H1 (cell line): Measurements from ENCODE around the gene PHLDA2. TPM values are rescaled to one million over a fixed set of nuclear protein-coding genes. Genes with fewer than 3 reads are reported as not detected.

Experiments used
- ASH2L ChIP-seq: fragments of 200-600, 300-600 bp; sonication (generic); IDR thresholded peaks from one replicate; pipeline ENCODE4 v1.7.1; 2017; ENCODE audit warnings: low read length
- ATF3 ChIP-seq: IDR thresholded peaks from 2 replicates; pipeline ENCODE4 v1.6.1; 2011; ENCODE audit warnings: low read depth, mild to moderate bottlenecking, low read length; ENCODE audit not compliant: insufficient read depth
- BACH1 ChIP-seq: IDR thresholded peaks from 2 replicates; pipeline ENCODE4 v1.6.1; 2012; ENCODE audit warnings: low read length, improper control_type of control experiment
- BCL11A ChIP-seq, 2 experiments: IDR thresholded peaks; one replicate each; pipeline ENCODE4 v1.6.1; 2011; ENCODE audit warnings: low read depth in 2 of 2, low read length in 2 of 2, mild to moderate bottlenecking in 2 of 2
- CBX8 ChIP-seq: fragments of 300-800, 300-1000 bp; sonication (generic); IDR thresholded peaks from 2 replicates; pipeline ENCODE4 v1.7.1; 2016; ENCODE audit warnings: low read depth, low read length, borderline replicate concordance
- CHD1 ChIP-seq: IDR thresholded peaks from 2 replicates; pipeline ENCODE4 v1.6.1; 2012; ENCODE audit warnings: low read depth, low read length, improper control_type of control experiment
- CHD2 ChIP-seq: IDR thresholded peaks from 2 replicates; pipeline ENCODE4 v1.6.1; 2012; ENCODE audit warnings: low read length, improper control_type of control experiment
- GABPA ChIP-seq: IDR thresholded peaks from 2 replicates; pipeline ENCODE4 v1.6.1; 2011; ENCODE audit warnings: mild to moderate bottlenecking, low read length, moderate library complexity, borderline replicate concordance; ENCODE audit not compliant: insufficient read depth
- JUN ChIP-seq: IDR thresholded peaks from 2 replicates; pipeline ENCODE4 v1.6.1; 2011; ENCODE audit warnings: low read depth, mild to moderate bottlenecking, improper control_type of control experiment, low read length
- RAD21 ChIP-seq, 2 experiments: IDR thresholded peaks in 1 of 2; conservative IDR thresholded peaks in 1 of 2; 2 replicates each; pipeline ENCODE4 v1.6.1; 2011; ENCODE audit warnings: low read depth in 2 of 2, low read length in 2 of 2, improper control_type of control experiment in 1 of 2, inconsistent platforms in 1 of 2, mild to moderate bottlenecking in 1 of 2, moderate library complexity in 1 of 2
- RNF2 ChIP-seq: fragments of 200-900, 300-1000 bp; sonication (generic); IDR thresholded peaks from 2 replicates; pipeline ENCODE4 v1.7.1; 2016; ENCODE audit warnings: borderline replicate concordance, low read depth, mild to moderate bottlenecking, antibody characterized with exemption, low read length; ENCODE audit not compliant: poor library complexity, severe bottlenecking; ENCODE audit errors: missing control alignments
- RXRA ChIP-seq: IDR thresholded peaks from 2 replicates; pipeline ENCODE4 v1.6.1; 2011; ENCODE audit warnings: low read depth, mild to moderate bottlenecking, low read length, moderate library complexity; ENCODE audit not compliant: insufficient read depth
- SP1 ChIP-seq: IDR thresholded peaks from 2 replicates; pipeline ENCODE4 v1.6.1; 2011; ENCODE audit warnings: low read depth, low read length
- SRF ChIP-seq: IDR thresholded peaks from 2 replicates; pipeline ENCODE4 v1.6.1; 2011; ENCODE audit warnings: mild to moderate bottlenecking, low read depth, low read length, moderate library complexity
- SUZ12 ChIP-seq: fragments of 200-600 bp; sonication (generic); IDR thresholded peaks from 2 replicates; pipeline ENCODE4 v1.6.1; 2012; ENCODE audit warnings: mild to moderate bottlenecking, inconsistent platforms, low read length, moderate library complexity, mixed read lengths
- TAF1 ChIP-seq: IDR thresholded peaks from 2 replicates; pipeline ENCODE4 v1.6.1; 2011; ENCODE audit warnings: mild to moderate bottlenecking, low read depth, low read length
- TAF7 ChIP-seq: optimal IDR thresholded peaks from 2 replicates; pipeline ENCODE3; 2011; ENCODE audit warnings: low read depth, mild to moderate bottlenecking, inconsistent platforms, low read length, moderate library complexity, borderline replicate concordance
- TBP ChIP-seq: IDR thresholded peaks from 2 replicates; pipeline ENCODE4 v1.6.1; 2011; ENCODE audit warnings: low read depth, low read length, improper control_type of control experiment
- TCF12 ChIP-seq: IDR thresholded peaks from 2 replicates; pipeline ENCODE4 v1.6.1; 2011; ENCODE audit warnings: low read depth, mild to moderate bottlenecking, low read length
- polyA plus RNA-seq, 7 experiments: library from polyadenylated mRNA; depleted of rRNA in 3 of 7; stranded (reverse) in 5 of 7; unstranded in 2 of 7; fragments of >200 nt in 5 of 7; fragments of 200-250 nt in 2 of 7; gene quantifications; 1 replicate in 5 of 7; 2 replicates in 1 of 7; 4 replicates in 1 of 7; pipeline versions ENCODE4 v1.2.1 to v1.2.3, GENCODE V29; 2011 to 2013; ENCODE audit warnings: missing spikeins in 2 of 7, mixed read lengths in 2 of 7
- total RNA-seq: library from RNA; stranded (reverse); fragmentation: NEBNext Ultra II Directional; extraction: Animal tissue kit (Norgen Biotek cat#: 25700); gene quantifications from 2 replicates; pipeline ENCODE4 v1.2.1, GENCODE V29; 2021
- TF ChIP-seq, protein P1 (sequence below), 3 experiments: IDR thresholded peaks; 1 replicate in 2 of 3; 2 replicates in 1 of 3; pipeline versions ENCODE4 v1.5.1 to v1.6.1; 2011; ENCODE audit warnings: low read length in 3 of 3, mild to moderate bottlenecking in 3 of 3, inconsistent platforms in 2 of 3, low read depth in 1 of 3, moderate library complexity in 1 of 3; ENCODE audit not compliant: insufficient read depth in 1 of 3; ENCODE audit errors: control extremely low read depth in 1 of 3

Gene PHLDA2
- total and polyA plus RNA-seq, 2 of the 8 experiments (the other 6 are each of a cell fraction or from before 2014, with no cell fraction given), result 5.2 to 7.6 TPM

DNA sequence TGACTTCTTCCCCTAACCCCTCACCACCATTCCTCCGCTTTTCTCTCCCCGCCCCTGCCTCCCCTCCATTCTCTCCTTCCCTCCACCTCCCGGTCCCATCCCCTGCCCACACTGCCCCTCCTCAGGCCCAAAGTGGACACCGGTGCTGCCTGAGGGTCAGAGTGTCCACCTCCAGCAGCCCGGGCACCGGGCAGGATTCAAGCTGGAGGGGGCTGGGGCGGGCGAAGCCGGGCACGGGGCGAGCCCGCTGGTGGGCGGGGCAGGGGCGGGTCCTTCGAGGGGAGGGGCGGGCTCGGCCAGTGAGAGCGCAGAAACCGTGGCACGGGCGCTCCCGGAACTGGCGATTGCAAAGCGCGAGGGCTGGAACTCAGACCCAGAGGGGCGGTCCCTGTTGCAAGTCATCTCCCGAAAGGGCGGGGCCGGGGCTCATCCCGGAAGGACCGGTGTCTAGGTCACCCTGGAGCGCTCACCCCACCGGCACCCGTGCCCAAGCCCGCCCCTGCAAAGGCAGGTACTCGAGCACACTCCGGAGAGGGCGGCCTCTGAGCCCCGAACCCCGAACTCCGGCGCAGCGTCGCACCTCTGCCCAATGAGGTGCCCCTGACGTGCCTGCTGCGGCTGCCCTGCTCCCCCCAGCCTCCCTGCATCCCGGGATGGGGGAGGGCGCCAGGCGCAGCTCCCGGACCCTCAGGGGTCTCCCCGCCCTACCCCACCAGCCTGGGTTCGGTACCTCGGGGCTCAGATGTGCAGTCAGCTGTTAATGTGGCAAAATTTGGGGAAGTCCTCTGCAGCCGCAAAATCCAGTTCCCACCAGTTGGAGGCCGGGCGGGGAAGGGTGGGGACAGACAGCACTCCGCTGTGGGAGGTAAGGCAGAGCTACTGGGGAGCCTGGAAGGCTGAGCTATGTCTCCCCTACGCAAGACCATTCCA lies 27.1 kb downstream of the PHLDA2 start (continued):
- TF ChIP-seq CHD1, result no peak
- TF ChIP-seq TBP, result no peak
- TF ChIP-seq, protein P1, sequence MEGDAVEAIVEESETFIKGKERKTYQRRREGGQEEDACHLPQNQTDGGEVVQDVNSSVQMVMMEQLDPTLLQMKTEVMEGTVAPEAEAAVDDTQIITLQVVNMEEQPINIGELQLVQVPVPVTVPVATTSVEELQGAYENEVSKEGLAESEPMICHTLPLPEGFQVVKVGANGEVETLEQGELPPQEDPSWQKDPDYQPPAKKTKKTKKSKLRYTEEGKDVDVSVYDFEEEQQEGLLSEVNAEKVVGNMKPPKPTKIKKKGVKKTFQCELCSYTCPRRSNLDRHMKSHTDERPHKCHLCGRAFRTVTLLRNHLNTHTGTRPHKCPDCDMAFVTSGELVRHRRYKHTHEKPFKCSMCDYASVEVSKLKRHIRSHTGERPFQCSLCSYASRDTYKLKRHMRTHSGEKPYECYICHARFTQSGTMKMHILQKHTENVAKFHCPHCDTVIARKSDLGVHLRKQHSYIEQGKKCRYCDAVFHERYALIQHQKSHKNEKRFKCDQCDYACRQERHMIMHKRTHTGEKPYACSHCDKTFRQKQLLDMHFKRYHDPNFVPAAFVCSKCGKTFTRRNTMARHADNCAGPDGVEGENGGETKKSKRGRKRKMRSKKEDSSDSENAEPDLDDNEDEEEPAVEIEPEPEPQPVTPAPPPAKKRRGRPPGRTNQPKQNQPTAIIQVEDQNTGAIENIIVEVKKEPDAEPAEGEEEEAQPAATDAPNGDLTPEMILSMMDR (IDR thresholded peaks at IDR 0.05; ENCODE audit: control extremely low read depth in 1 of 3, insufficient read depth in 1 of 3, low read depth in 1 of 3, low read length in 3 of 3), result no peak
- no peak for TF ChIP-seq SP1
- no peak for TF ChIP-seq RAD21 (IDR thresholded peaks at IDR 0.05 in 1 of 2, conservative IDR thresholded peaks at IDR 0.05 in 1 of 2; ENCODE audit: low read depth in 2 of 2, low read length in 2 of 2)
- TF ChIP-seq BACH1, result no peak
- TF ChIP-seq RXRA, result no peak
- no peak for TF ChIP-seq CHD2
- peak; percentile 47 for TF ChIP-seq ASH2L
- no peak for TF ChIP-seq ATF3
- TF ChIP-seq TCF12, result no peak
- no peak for TF ChIP-seq SUZ12
- peak; percentile 49; the same call in 1 of the 2 replicates for TF ChIP-seq TAF1
- no peak for TF ChIP-seq GABPA
- TF ChIP-seq TAF7, result no peak
- TF ChIP-seq JUN, result no peak
- no peak for TF ChIP-seq CBX8
- TF ChIP-seq RNF2, result no peak
- no peak for TF ChIP-seq SRF
- TF ChIP-seq BCL11A (IDR thresholded peaks at IDR 0.05; ENCODE audit: low read depth in 2 of 2, low read length in 2 of 2), result no peak
